ENCODE data around the gene FGD5. TPM values are rescaled to one million over a fixed set of nuclear protein-coding genes. Genes with fewer than 3 reads are reported as not detected.

Gene FGD5
- total and polyA plus RNA-seq, 2 experiments from 2014 or later: 0.59 to 1.1 TPM

DNA sequence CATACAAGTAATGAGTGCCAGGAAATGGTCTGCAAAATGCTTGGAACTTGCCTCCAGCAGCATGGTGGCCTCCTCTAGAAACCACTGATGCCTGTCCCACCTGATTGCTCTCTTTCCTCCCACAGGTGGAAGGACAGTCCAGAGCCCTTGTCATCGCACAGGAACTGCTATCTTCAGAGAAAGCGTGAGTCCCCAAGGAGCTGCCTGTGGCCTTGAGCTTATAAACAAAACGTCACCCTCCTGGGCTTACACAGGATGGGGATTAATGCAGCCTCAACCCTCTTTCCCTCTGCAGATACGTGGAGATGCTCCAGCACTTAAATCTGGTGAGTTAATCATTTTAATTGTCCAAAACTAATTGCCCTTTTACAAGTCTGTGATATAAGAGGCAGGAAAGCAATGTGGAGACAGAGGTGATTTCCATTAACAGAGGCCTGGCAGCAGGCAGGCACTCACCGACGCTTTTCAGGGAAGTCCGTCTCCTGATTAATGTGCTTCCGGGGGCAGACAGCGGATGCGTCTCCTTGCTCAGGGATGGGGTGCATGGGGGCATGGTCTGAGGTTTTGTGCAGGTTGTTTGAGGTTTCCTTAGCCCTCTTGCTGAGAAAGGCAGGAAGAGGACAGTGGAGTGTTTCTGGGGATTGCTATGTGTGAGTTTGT lies 61.8 kb downstream of the FGD5 start:
- Histone ChIP-seq H3K27me3 (no peaks in the 10 kb centered on the region), H3K27ac (no peak overlapping the region), H3K4me3 (no peak overlapping the region), H3K4me1 (ENCODE audit: low read depth) (no peaks in the 10 kb centered on the region), H3K36me3 (no peaks in the 10 kb centered on the region), H3K9me3 (ENCODE audit: low read depth) (no peaks in the 10 kb centered on the region)
- TF ChIP-seq, protein P1, sequence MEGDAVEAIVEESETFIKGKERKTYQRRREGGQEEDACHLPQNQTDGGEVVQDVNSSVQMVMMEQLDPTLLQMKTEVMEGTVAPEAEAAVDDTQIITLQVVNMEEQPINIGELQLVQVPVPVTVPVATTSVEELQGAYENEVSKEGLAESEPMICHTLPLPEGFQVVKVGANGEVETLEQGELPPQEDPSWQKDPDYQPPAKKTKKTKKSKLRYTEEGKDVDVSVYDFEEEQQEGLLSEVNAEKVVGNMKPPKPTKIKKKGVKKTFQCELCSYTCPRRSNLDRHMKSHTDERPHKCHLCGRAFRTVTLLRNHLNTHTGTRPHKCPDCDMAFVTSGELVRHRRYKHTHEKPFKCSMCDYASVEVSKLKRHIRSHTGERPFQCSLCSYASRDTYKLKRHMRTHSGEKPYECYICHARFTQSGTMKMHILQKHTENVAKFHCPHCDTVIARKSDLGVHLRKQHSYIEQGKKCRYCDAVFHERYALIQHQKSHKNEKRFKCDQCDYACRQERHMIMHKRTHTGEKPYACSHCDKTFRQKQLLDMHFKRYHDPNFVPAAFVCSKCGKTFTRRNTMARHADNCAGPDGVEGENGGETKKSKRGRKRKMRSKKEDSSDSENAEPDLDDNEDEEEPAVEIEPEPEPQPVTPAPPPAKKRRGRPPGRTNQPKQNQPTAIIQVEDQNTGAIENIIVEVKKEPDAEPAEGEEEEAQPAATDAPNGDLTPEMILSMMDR (IDR thresholded peaks at IDR 0.05; ENCODE audit: low read depth, low read length): no peak
- DNase-seq (ENCODE audit: low read depth in 1 of 2, low spot score in 1 of 2): no peak

DNA sequence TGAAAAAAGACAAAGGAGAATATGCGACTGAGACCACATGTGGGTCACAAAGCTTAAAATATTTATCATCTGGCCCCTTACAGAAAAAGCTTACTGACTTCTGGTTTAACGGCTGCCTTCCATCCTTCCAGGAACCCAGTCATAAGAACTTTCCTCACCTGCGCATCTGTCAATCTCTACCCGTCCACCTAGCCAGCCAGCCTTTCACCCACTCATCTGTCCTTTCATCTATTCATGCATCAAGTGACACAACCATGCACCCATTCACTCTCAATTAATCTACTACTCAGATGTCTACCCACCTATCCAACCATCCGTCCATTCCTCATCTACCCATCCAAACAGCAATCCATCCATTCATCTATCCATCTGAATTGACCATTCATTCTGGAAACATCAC lies 64.5 kb downstream of the FGD5 start:
- no peaks in the 10 kb centered on the region for H3K27me3 ChIP-seq
- H3K36me3 ChIP-seq: no peaks in the 10 kb centered on the region
- no peak for DNase-seq (ENCODE audit: low read depth in 1 of 2, low spot score in 1 of 2)
- no peaks in the 10 kb centered on the region for H3K4me1 ChIP-seq (ENCODE audit: low read depth)
- no peaks in the 10 kb centered on the region for H3K9me3 ChIP-seq (ENCODE audit: low read depth)
- no peak overlapping the region for H3K27ac ChIP-seq
- no peak overlapping the region for H3K4me3 ChIP-seq
- TF ChIP-seq, protein P1 (IDR thresholded peaks at IDR 0.05; ENCODE audit: low read depth, low read length): no peak

DNA sequence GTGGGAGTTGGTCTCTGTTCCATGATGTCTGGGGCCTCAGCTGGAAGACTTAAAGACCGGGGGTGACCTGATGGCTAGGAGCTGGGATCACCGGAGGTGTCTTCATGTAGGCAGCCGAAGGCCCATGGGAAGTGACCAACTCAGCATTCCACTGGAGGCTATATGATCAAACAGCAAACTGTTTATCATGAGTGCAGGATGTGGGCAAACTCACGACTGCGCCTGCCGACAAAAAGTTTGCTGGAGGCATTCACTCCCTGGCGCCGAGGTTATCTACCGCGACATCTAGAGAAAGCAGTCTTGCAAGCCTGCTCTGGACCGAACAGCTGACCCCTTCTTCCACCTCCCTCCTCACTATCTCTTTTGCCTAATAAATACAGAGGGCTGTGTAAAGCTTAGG lies 65.9 kb downstream of the FGD5 start:
- Histone ChIP-seq H3K27me3 (no peaks in the 10 kb centered on the region), H3K4me1 (ENCODE audit: low read depth) (no peaks in the 10 kb centered on the region), H3K27ac (no peak overlapping the region), H3K4me3 (no peak overlapping the region), H3K36me3 (no peaks in the 10 kb centered on the region), H3K9me3 (ENCODE audit: low read depth) (no peaks in the 10 kb centered on the region)
- TF ChIP-seq, protein P1 (IDR thresholded peaks at IDR 0.05; ENCODE audit: low read depth, low read length): no peak
- DNase-seq (ENCODE audit: low read depth in 1 of 2, low spot score in 1 of 2): no peak

DNA sequence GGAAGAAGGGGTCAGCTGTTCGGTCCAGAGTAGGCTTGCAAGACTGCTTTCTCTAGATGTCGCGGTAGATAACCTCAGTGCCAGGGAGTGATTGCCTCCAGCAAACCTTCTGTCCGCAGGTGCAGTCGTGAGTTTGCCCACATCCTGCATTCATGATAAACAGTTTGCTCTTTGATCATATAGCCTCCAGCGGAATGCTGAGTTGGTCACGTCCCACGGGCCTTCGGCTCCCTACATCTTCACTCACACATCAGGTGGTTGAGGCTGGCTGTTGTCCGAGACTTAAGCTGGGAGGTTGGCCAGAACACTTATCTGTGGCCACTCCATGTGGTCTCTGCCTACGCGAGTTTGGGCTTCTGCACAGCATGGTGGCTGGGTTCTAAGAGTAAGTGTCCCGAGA lies 66.5 kb downstream of the FGD5 start:
- Histone ChIP-seq H3K36me3 (no peaks in the 10 kb centered on the region), H3K9me3 (ENCODE audit: low read depth) (no peaks in the 10 kb centered on the region), H3K4me3 (no peak overlapping the region), H3K4me1 (ENCODE audit: low read depth) (no peaks in the 10 kb centered on the region), H3K27me3 (no peaks in the 10 kb centered on the region), H3K27ac (no peak overlapping the region)
- DNase-seq (ENCODE audit: low read depth in 1 of 2, low spot score in 1 of 2): no peak
- TF ChIP-seq, protein P1 (IDR thresholded peaks at IDR 0.05; ENCODE audit: low read depth, low read length): no peak

DNA sequence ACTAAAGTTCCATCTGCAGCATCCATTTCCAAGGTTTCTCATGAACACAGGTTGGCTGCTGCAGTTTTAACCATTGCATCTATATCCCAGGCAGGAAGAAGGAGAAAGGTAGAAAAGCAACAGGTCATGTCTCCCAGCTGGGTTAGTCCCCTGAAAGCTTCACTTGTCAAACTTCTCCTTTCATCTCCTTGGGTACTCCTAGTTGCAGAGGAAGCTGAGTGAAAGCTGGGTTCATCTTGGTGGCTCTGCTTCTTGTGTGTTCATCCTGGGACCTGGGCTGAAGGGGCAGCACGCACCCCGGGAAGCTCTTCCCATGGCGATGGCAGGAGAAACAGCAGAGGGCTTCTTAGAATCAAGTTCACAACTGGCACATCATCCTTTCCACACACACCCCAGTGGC lies 67.3 kb downstream of the FGD5 start:
- no peak for DNase-seq (ENCODE audit: low read depth in 1 of 2, low spot score in 1 of 2)
- H3K27ac ChIP-seq: no peak overlapping the region
- no peak overlapping the region for H3K4me3 ChIP-seq
- TF ChIP-seq, protein P1 (IDR thresholded peaks at IDR 0.05; ENCODE audit: low read depth, low read length): no peak
- H3K9me3 ChIP-seq (ENCODE audit: low read depth): no peaks in the 10 kb centered on the region
- H3K36me3 ChIP-seq: no peaks in the 10 kb centered on the region
- H3K4me1 ChIP-seq (ENCODE audit: low read depth): no peaks in the 10 kb centered on the region
- no peaks in the 10 kb centered on the region for H3K27me3 ChIP-seq
